Measurements from ENCODE around the gene MRFAP1L1.
"Not testable (repeated sequence)": the region's sequence is repeated elsewhere in the genome, so short reads cannot be mapped to it uniquely, and the experiment has no call there.

Gene MRFAP1L1

GRCh38 chr4:6709230-6710114, at the start of gene MRFAP1L1:
MRFAP1L1 (minus strand) TSS chr4:6709865; CDS start chr4:6709629, 236 bp downstream.
- DNase-seq (ENCODE audit: low spot score), result peak; percentile 97

GRCh38 chr4:6758728-6759127, 49.1 kb upstream of the MRFAP1L1 start:
- no peak for DNase-seq (ENCODE audit: low spot score)

- not testable (repeated sequence) for DNase-seq (ENCODE audit: low spot score)
These were observed 46.7 kb upstream of the MRFAP1L1 start for GRCh38 chr4:6756345-6756744.

DNA sequence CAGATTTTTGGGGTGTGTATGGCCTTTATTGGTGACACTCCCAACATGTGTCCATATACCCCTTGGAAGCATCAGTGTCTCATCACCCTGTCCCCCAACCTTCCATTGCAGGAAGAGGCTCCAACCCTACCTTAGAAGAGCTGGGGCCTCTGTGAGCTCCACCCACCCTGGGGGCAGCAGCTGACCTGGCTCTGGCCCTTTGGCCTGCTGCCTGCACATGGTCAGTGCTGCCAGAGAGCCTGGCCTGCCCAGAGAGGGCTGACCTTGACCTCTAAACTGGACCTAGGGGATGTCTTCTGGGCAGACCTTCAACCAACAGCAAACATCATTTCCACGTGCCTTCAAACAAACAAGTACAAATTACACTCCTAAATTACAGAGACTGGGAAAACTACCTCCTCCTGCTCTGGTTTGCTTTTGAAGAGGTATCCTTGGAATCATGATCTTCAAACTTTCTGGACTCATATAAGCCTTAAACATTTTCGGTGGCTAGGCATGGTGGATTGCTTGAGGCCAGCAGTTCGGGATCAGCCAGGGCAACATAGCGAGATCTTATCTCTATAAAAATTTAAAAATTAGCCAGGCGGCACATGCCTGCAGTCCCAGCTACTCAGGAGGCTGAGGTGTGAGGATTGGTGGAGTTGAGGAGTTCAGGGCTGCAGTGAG, 45.6 kb upstream of the MRFAP1L1 start:
- DNase-seq (ENCODE audit: low spot score), result no peak

- DNase-seq (ENCODE audit: low spot score), result no peak
These were observed 44.9 kb upstream of the MRFAP1L1 start for GRCh38 chr4:6754481-6755087.

DNA sequence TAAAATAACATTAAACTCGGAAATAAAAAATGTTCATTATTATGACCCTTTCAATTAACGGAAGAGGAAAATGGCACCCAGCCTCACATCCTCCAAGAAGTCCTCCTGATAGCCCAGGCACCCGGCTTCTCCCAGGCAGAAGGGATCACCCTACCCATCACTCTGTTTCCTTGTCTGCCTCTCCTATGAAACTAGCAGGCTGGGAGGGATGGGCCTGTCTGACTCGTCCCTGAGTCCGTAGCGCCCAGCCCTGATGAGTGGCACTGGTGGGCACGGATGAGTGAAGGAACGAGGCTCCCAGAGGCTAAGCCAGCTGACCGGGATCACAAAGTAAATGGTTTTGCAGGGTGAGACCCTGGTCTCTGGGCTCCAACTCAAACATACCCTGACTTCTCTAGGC, 44.2 kb upstream of the MRFAP1L1 start:
- DNase-seq (ENCODE audit: low spot score), result no peak

GRCh38 chr4:6753103-6753560, 43.5 kb upstream of the MRFAP1L1 start:
- no peak for DNase-seq (ENCODE audit: low spot score)

GRCh38 chr4:6752486-6752829, 42.8 kb upstream of the MRFAP1L1 start:
- DNase-seq (ENCODE audit: low spot score), result no peak

- DNase-seq (ENCODE audit: low spot score), result no peak
These were observed 42.2 kb upstream of the MRFAP1L1 start for GRCh38 chr4:6751611-6752485.

DNA sequence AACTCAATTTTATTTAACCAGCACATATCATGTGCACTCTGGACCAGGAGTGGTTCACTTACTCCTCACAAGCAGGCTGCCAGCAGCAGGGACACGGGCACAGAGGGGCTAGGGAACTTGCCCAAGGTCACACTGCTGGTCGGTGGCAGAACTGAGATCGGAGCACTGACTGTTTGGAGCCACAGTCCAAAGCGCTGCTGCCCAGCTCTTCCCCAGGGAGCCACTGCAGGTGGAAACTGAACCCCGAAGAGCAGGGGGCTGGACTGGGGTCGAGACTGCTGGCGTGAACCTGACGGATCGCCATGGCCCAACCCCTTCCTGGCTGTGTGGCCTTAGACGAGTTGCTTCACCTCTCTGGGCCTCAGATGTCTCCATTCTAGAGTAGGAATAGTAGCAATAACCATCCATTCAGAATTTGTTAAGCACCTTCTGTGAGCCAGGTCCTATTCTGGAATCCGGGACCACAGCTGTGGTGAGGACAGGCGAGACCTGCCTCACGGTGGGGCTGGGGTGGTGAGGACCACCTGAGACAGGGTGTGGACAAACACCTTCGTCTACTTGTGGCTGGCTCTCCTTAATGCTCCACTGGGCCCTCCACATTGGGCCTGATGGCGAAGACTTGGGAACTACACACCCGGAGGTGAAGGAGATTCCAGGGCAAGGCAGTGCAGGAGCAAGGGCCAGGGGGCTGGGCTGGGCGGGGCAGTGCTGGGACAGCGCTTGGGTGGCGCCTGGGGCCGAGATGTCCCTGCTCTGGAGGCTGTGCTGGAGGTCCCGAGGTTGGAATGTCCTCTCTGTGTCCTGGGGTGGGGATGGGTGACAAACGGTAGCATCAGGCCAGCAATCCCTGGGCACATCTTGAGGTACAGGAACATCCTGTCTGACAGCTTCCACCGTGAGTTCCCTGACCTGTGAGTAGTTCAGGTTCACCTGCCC, 40.9 kb upstream of the MRFAP1L1 start:
- DNase-seq (ENCODE audit: low spot score), result no peak

DNA sequence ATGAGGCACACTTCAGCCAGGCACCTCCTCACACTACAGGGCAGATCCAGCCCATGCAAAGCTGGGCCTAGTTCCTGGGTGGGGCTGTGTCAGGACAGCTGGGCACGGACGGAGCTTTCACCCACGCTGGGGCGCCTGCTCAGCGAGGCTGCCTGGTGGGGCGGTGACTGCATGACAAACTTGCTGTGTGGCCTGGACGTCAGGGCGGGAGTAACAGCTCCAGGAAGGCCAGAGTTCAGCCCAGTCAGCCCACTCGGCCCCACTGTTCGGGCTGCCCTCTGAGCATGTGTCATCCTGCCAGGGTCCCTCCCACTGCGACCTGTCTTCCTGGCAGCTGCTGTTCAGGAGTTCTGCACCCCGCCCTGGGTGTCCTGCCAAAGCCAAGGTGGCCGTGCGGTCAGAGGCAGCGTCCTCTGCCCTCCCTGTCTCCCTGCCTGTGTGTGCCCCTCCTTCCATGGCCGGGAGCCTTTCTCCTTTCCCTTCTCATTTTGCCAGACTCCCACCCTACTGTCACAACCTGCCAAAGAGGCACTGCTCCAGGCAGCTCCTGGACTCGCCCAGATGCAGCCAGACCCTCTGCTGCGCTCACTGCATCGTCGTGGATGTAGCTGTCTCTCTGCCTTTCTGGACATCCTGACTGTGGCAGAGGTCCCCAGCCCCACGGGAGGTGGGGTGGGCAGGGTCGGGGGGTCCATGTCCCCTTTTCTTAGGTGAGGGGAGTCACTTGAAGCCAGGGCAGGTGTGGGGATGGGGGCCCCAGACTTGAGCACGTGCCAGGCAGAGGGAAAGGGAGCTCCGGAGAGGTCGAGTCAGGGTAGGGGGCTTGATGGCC, 39.9 kb upstream of the MRFAP1L1 start:
- peak; percentile 81 for DNase-seq (ENCODE audit: low spot score)

DNA sequence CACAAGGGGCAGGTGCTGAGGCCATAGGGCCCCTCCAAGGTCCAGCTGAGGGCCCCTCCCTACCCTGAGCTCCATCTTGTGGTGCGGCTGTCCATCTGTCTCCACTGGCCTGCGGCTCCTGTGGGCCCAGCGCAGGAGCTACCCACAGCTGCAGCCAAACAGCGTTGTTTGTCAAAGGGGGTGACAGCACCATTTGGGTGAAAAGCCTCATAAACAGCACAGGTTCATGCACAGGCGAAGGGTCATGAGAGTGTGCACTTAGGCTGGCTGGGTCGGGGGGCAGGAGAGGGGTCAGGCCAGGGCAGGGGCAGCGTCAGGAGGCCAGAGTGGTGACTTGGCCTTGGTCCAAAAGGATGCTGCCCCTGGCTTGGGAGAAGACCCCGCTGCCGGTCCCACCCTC, 38.6 kb upstream of the MRFAP1L1 start:
- DNase-seq (ENCODE audit: low spot score), result no peak

DNA sequence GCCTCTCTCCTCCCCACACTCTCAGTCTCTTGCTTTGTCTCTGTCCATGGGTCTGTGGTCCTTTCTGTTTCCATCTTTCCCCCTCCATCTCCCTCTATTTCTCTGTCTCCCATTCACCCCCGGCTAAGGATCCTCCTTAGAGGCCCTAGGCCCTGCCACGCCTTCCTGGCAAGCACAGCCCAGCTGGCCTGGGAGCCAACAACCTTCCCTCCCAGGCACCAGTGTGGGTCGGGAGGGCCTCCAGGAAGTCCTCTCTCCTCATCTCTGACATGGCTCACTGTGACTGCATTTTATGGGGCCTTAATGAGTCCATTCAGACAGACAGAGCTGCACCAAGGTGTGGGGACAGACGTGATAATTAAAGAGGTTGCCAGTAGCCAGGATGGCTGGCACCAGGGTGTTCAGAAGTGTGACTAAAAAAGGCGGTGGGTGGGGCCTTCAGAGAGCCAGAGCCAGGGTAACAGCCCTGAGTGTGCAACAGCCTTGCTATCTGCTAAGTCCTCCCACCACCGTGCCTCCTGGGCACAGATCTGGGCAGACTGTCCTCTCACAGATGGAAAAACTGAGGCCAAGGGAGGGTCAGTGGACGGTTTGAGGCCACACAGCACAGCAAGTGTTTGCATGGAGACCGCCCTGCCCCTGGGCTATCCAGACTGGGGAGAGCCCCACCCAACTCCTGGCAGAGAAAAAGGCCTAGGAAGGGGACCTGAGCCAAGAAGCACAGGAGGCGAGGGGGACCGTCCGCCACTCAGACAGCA, 37.8 kb upstream of the MRFAP1L1 start:
- peak; percentile 35 for DNase-seq (ENCODE audit: low spot score)

GRCh38 chr4:6746721-6747293, 37.1 kb upstream of the MRFAP1L1 start:
- DNase-seq (ENCODE audit: low spot score), result no peak

DNA sequence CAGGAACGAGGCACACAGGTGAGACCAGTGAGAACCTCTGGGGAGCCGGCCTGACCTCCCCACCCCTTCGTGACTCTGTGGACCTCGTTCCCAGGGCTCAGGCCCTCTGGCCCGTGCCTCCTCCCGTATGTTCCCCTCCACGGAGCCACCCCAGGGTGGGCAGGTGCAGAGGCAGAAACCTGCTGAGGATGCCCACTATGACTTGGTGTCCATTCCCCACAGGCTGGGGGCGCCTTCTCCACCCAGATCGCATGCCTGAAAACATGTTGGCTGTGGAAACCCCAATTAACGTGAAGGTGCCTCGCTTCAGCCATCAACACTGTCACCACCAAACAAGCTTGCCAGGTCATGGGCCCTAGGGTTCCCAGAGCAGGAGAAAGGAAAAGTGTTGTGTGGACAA, 33.3 kb upstream of the MRFAP1L1 start:
- DNase-seq (ENCODE audit: low spot score), result no peak

- no peak for DNase-seq (ENCODE audit: low spot score)
These were observed 32.8 kb upstream of the MRFAP1L1 start for GRCh38 chr4:6742507-6742906.

GRCh38 chr4:6740347-6740746, 30.7 kb upstream of the MRFAP1L1 start:
- no peak for DNase-seq (ENCODE audit: low spot score)

DNA sequence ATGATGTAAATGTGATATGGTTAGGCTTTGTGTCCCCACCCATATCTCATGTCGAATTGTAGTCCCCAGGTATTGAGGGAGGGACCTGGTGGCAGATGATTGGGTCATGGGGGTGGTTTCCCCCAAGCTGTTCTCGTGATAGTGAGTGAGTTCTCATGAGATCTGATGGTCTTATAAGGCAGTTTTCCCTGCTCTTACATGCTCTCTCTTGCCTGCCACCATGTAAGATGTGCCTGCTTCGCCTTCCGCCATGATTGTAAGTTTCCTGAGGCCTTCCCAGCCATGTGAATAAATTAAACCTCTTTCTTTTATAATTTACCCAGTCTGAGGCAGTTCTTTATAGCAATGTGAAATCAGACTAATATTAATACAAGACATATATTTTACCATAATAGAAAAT, 30.3 kb upstream of the MRFAP1L1 start:
- DNase-seq (ENCODE audit: low spot score), result no peak

Data from GM03348 (cell line).